ENCODE results near the gene CDH4. TPM values are rescaled to one million over a fixed set of nuclear protein-coding genes. Genes with fewer than 3 reads are reported as not detected.

The CDH4 gene
- total and polyA plus RNA-seq, 10 donors: 0.30 to 20.1 (median 7.7) TPM

GRCh38 chr20:61613917-61614705 lies 362.1 kb downstream of the CDH4 start:
- intact Hi-C loops (cut with DNase I; ENCODE audit: low total_unique reads): no loop called here
- Histone ChIP-seq H3K9me3 (peaks cover 0 to 84% (median 23%) of the 10 kb centered on the region in 8 donors), H3K4me1 (no peaks in the 10 kb centered on the region), H3K27ac (no peak overlapping the region), H3K36me3 (no peaks in the 10 kb centered on the region), H3K4me3 (no peak overlapping the region), H3K27me3 (replicated peaks in 1 of 7) (peaks cover 0 to 7% (median 0%) of the 10 kb centered on the region in 7 donors)
- no peak for DNase-seq
- WGBS, 5 donors: 80 to 89% (median 83%) methylated on average over 13 of the region's 13 CpGs
- no peak for TF ChIP-seq POLR2A (IDR thresholded peaks at IDR 0.05)
- TF ChIP-seq POLR2AphosphoS5 (IDR thresholded peaks at IDR 0.05): no peak
- TF ChIP-seq CTCF (IDR thresholded peaks at IDR 0.05 in 8 of 11, conservative IDR thresholded peaks at IDR 0.05 in 3 of 11): no peak

GRCh38 chr20:61614706-61615100 lies 362.6 kb downstream of the CDH4 start:
- Histone ChIP-seq H3K36me3 (no peaks in the 10 kb centered on the region), H3K4me1 (no peaks in the 10 kb centered on the region), H3K27ac (no peak overlapping the region), H3K27me3 (replicated peaks in 1 of 7) (peaks cover 0 to 7% (median 0%) of the 10 kb centered on the region in 7 donors), H3K9me3 (peaks cover 0 to 86% (median 23%) of the 10 kb centered on the region in 8 donors), H3K4me3 (no peak overlapping the region)
- intact Hi-C loops (cut with DNase I; ENCODE audit: low total_unique reads): no loop called here
- TF ChIP-seq POLR2A (IDR thresholded peaks at IDR 0.05) (no peak), POLR2AphosphoS5 (IDR thresholded peaks at IDR 0.05) (no peak), CTCF (IDR thresholded peaks at IDR 0.05 in 8 of 11, conservative IDR thresholded peaks at IDR 0.05 in 3 of 11) (no peak)
- DNase-seq: no peak
- WGBS, 5 donors: 60 to 89% (median 78%) methylated on average over 2 of the region's 2 CpGs

- DNase-seq: no peak
- Histone ChIP-seq H3K4me3 (no peak overlapping the region), H3K4me1 (no peaks in the 10 kb centered on the region), H3K27me3 (replicated peaks in 1 of 7) (peaks cover 0 to 7% (median 0%) of the 10 kb centered on the region in 7 donors), H3K27ac (no peak overlapping the region), H3K9me3 (peaks cover 0 to 79% (median 22%) of the 10 kb centered on the region in 8 donors), H3K36me3 (no peaks in the 10 kb centered on the region)
- intact Hi-C loops (cut with DNase I; ENCODE audit: low total_unique reads): no loop called here
- no peak for TF ChIP-seq CTCF (IDR thresholded peaks at IDR 0.05 in 8 of 11, conservative IDR thresholded peaks at IDR 0.05 in 3 of 11)
- no peak for TF ChIP-seq POLR2AphosphoS5 (IDR thresholded peaks at IDR 0.05)
- no peak for TF ChIP-seq POLR2A (IDR thresholded peaks at IDR 0.05)
- WGBS, 5 donors: 84 to 93% (median 92%) methylated on average over 5 to 15 of the region's 15 CpGs
These were observed 363.7 kb downstream of the CDH4 start for GRCh38 chr20:61615806-61616205.

- Histone ChIP-seq H3K4me3 (no peak overlapping the region), H3K27ac (no peak overlapping the region), H3K36me3 (no peaks in the 10 kb centered on the region), H3K9me3 (peaks cover 0 to 55% (median 14%) of the 10 kb centered on the region in 8 donors), H3K4me1 (no peaks in the 10 kb centered on the region), H3K27me3 (replicated peaks in 1 of 7) (peaks cover 0 to 7% (median 0%) of the 10 kb centered on the region in 7 donors)
- DNase-seq: no peak
- intact Hi-C loops (cut with DNase I; ENCODE audit: low total_unique reads): no loop called here
- 89 to 95% (median 95%) methylated on average over 10 of the region's 10 CpGs for WGBS, 5 donors
- TF ChIP-seq CTCF (IDR thresholded peaks at IDR 0.05 in 8 of 11, conservative IDR thresholded peaks at IDR 0.05 in 3 of 11): no peak
- TF ChIP-seq POLR2A (IDR thresholded peaks at IDR 0.05): no peak
- no peak for TF ChIP-seq POLR2AphosphoS5 (IDR thresholded peaks at IDR 0.05)
These were observed 367.7 kb downstream of the CDH4 start for GRCh38 chr20:61619751-61620150.
